IMR-90 (cell line): ENCODE data around the gene LAMB1. TPM values are rescaled to one million over a fixed set of nuclear protein-coding genes. Genes with fewer than 3 reads are reported as not detected.

Source experiments
- ATAC-seq: fragments of 200-7000 bp; cut with Tn5 transposase; 2 replicates; pipeline ENCODE4 v1.9.1; 2020; ENCODE audit warnings: low read depth, mild to moderate bottlenecking, moderate library complexity
- Bru-seq: library from RNA; stranded (reverse); fragments of 400-500 nt; gene quantifications from one replicate; lab custom pipeline; 2021; lab: Mats Ljungman, UMichigan
- BruChase-seq, 2 experiments: library from RNA; stranded (reverse); fragments of 400-500 nt; gene quantifications; one replicate each; lab custom pipeline; 2021; lab: Mats Ljungman, UMichigan
- BruUV-seq: library from RNA; stranded (reverse); fragments of 400-500 nt; replicated peaks from 2 replicates; lab custom pipeline; 2021; lab: Mats Ljungman, UMichigan
- CTCF ChIA-PET: fragments of 300-600 bp; formaldehyde crosslinking; extraction: SDS; loops from one replicate; lab custom pipeline; 2021; ENCODE audit warnings: antibody characterized with exemption; lab: Yijun Ruan, JAX
- POLR2A ChIA-PET: fragments of 300-600 bp; sonication (Branson Sonifier 250); formaldehyde crosslinking; loops from one replicate; lab custom pipeline; 2022; ENCODE audit warnings: antibody characterized with exemption; ENCODE audit not compliant: unreplicated experiment; lab: Charles Lee
- DNase-seq: peaks from one replicate; pipeline ENCODE4 v3.0.0; 2013
- H2AFZ ChIP-seq: replicated peaks from 2 replicates; pipeline ENCODE3; 2013; ENCODE audit warnings: low read length, mild to moderate bottlenecking; ENCODE audit not compliant: poor library complexity
- H2AK5ac ChIP-seq: 2 replicates; pipeline ENCODE4 v1.6.1; 2013; ENCODE audit warnings: low read depth, low read length, inconsistent platforms
- H2AK9ac ChIP-seq: replicated peaks from 2 replicates; pipeline ENCODE3; 2013; ENCODE audit warnings: mild to moderate bottlenecking, low read depth, low read length, moderate library complexity; ENCODE audit not compliant: poor library complexity
- H2BK120ac ChIP-seq: 2 replicates; pipeline ENCODE4 v1.6.1; 2013; ENCODE audit warnings: low read depth, low read length, inconsistent platforms
- H2BK15ac ChIP-seq: 3 replicates; pipeline ENCODE4 v1.6.1; 2013; ENCODE audit warnings: low read depth, low read length, inconsistent platforms
- H2BK20ac ChIP-seq: 2 replicates; pipeline ENCODE4 v1.6.1; 2013; ENCODE audit warnings: low read depth, mild to moderate bottlenecking, inconsistent platforms, low read length, moderate library complexity
- H2BK5ac ChIP-seq: 2 replicates; pipeline ENCODE4 v1.6.1; 2013; ENCODE audit warnings: mild to moderate bottlenecking, low read depth, low read length, inconsistent platforms; ENCODE audit not compliant: poor library complexity, severe bottlenecking
- H3K14ac ChIP-seq: replicated peaks from 2 replicates; pipeline ENCODE4 v1.6.1; 2013; ENCODE audit warnings: low read depth, low read length, inconsistent platforms
- H3K18ac ChIP-seq: 2 replicates; pipeline ENCODE4 v1.6.1; 2013; ENCODE audit warnings: low read depth, low read length, control low read depth
- H3K23ac ChIP-seq: 2 replicates; pipeline ENCODE4 v1.6.1; 2013; ENCODE audit warnings: low read depth, low read length, inconsistent platforms
- H3K27ac ChIP-seq: 2 replicates; pipeline ENCODE4 v1.5.1; 2013; ENCODE audit warnings: mild to moderate bottlenecking, control low read depth, low read length; ENCODE audit not compliant: insufficient read depth
- H3K27me3 ChIP-seq: 2 replicates; pipeline ENCODE4 v1.6.1; 2013; ENCODE audit warnings: low read length; ENCODE audit not compliant: control insufficient read depth, insufficient read depth
- H3K36me3 ChIP-seq: 2 replicates; pipeline ENCODE4 v1.6.1; 2013; ENCODE audit warnings: low read length, mixed read lengths; ENCODE audit not compliant: control insufficient read depth, insufficient read depth
- H3K4ac ChIP-seq: 2 replicates; pipeline ENCODE4 v1.6.1; 2013; ENCODE audit warnings: low read depth, low read length, inconsistent platforms
- H3K4me1 ChIP-seq: 2 replicates; pipeline ENCODE4 v1.6.1; 2013; ENCODE audit warnings: low read length, mixed read lengths; ENCODE audit not compliant: control insufficient read depth, insufficient read depth
- H3K4me2 ChIP-seq: 2 replicates; pipeline ENCODE4 v1.6.1; 2013; ENCODE audit warnings: low read depth, mild to moderate bottlenecking, control low read depth, low read length, moderate library complexity
- H3K4me3 ChIP-seq: 2 replicates; pipeline ENCODE4 v1.5.1; 2013; ENCODE audit warnings: low read depth, mild to moderate bottlenecking, control low read depth, low read length, moderate library complexity; ENCODE audit not compliant: insufficient read depth
- H3K56ac ChIP-seq: 2 replicates; pipeline ENCODE4 v1.6.1; 2013; ENCODE audit warnings: low read length, inconsistent platforms; ENCODE audit not compliant: insufficient read depth; ENCODE audit errors: extremely low read depth
- H3K79me1 ChIP-seq, 2 experiments: 2 replicates each; pipeline ENCODE4 v1.6.1; 2013; ENCODE audit warnings: low read length in 2 of 2, inconsistent platforms in 1 of 2, low read depth in 1 of 2
- H3K9ac ChIP-seq: 2 replicates; pipeline ENCODE4 v1.6.1; 2013; ENCODE audit warnings: low read depth, low read length, control low read depth
- H3K9me1 ChIP-seq: 2 replicates; pipeline ENCODE4 v1.6.1; 2013; ENCODE audit warnings: low read length, inconsistent platforms; ENCODE audit not compliant: insufficient read depth
- H3K9me3 ChIP-seq: 2 replicates; pipeline ENCODE4 v1.6.1; 2013; ENCODE audit warnings: low read length; ENCODE audit not compliant: control insufficient read depth, insufficient read depth
- H4K20me1 ChIP-seq: 2 replicates; pipeline ENCODE4 v1.6.1; 2013; ENCODE audit warnings: low read length, inconsistent platforms; ENCODE audit not compliant: insufficient read depth
- H4K5ac ChIP-seq: 2 replicates; pipeline ENCODE4 v1.6.1; 2013; ENCODE audit warnings: mild to moderate bottlenecking, low read depth, low read length, control low read depth
- H4K8ac ChIP-seq, 2 experiments: 2 replicates each; pipeline ENCODE4 v1.6.1; 2013; ENCODE audit warnings: low read depth in 2 of 2, low read length in 2 of 2, control low read depth in 1 of 2, inconsistent platforms in 1 of 2
- H4K91ac ChIP-seq: 2 replicates; pipeline ENCODE4 v1.6.1; 2013; ENCODE audit warnings: low read depth, low read length, inconsistent platforms; ENCODE audit not compliant: insufficient read depth
- BHLHE40 ChIP-seq: fragments of 150-350 bp; IDR thresholded peaks from 2 replicates; pipeline ENCODE4 v1.6.1; 2016; ENCODE audit warnings: mild to moderate bottlenecking, low read depth, low read length
- MAFK ChIP-seq: IDR thresholded peaks from 2 replicates; pipeline ENCODE4 v1.6.1; 2012; ENCODE audit warnings: low read depth, low read length, improper control_type of control experiment
- MAZ ChIP-seq: IDR thresholded peaks from 2 replicates; pipeline ENCODE4 v1.6.1; 2012; ENCODE audit warnings: low read depth, mild to moderate bottlenecking, low read length, improper control_type of control experiment, moderate library complexity, borderline replicate concordance
- POLR2A ChIP-seq: IDR thresholded peaks from 2 replicates; pipeline ENCODE4 v1.6.1; 2012; ENCODE audit warnings: mild to moderate bottlenecking, low read depth, low read length
- WGBS, 2 experiments: methylation state at CpG; one replicate each; pipeline versions ENCODE4 v1.1.5 to v1.1.7; 2013; ENCODE audit warnings: missing lambda C conversion rate in 2 of 2; ENCODE audit not compliant: insufficient read length in 1 of 2; ENCODE audit errors: extremely low coverage in 2 of 2; 5-methylcytosine and 5-hydroxymethylcytosine counted together
- dilution Hi-C: fragments of 300-500 bp; cut with HindIII; formaldehyde crosslinking; loops from one replicate; pipeline ENCODE4 v1.14.3; 2018; ENCODE audit warnings: low sequenced_read_pairs; ENCODE audit not compliant: unreplicated experiment
- in situ Hi-C: fragments of 300-500 bp; cut with MboI; formaldehyde crosslinking; loops from 3 replicates; pipeline ENCODE4 v1.14.3; 2019; ENCODE audit warnings: low sequenced_read_pairs, inconsistent platforms, mixed read lengths
- intact Hi-C: fragments of 100-400 bp; cut with micrococcal nuclease; formaldehyde crosslinking; loops from 2 replicates; pipeline ENCODE4 v1.10.0; 2022
- long read RNA-seq: library from polyadenylated mRNA; unstranded; transcript quantifications from one replicate; pipeline ENCODE4 v2.0.0, GENCODE V29; 2021; ENCODE audit not compliant: unreplicated experiment
- polyA plus RNA-seq, 3 experiments: library from polyadenylated mRNA; depleted of rRNA; stranded (reverse); fragments of >200 nt; gene quantifications; 2 replicates each; pipeline ENCODE4 v1.2.3, GENCODE V29; 2012; ENCODE audit warnings: low replicate concordance in 1 of 3
- total RNA-seq: library from RNA; depleted of rRNA; stranded (reverse); fragments of >200 nt; gene quantifications from 2 replicates; pipeline ENCODE4 v1.2.3, GENCODE V29; 2012; rRNA removed

LAMB1 gene
- 117 TPM in 2 replicates for total RNA-seq
- polyA plus RNA-seq (2012; rRNA removed): 97.5 and 114 TPM in 2 replicates
- polyA plus RNA-seq (2012; cell fraction: cytosol; rRNA removed): 83.3 and 90.8 TPM in 2 replicates
- 304 and 403 TPM in 2 replicates for polyA plus RNA-seq (2012; cell fraction: nucleus; rRNA removed; ENCODE audit: low replicate concordance)
- Bru-seq, nascent RNA: percentile 98 among the genes with signal in this experiment
- percentile 98 among the genes with signal in this experiment for BruChase-seq, experiment 1, labeled RNA remaining after a 6-hour chase
- BruChase-seq, experiment 2, labeled RNA remaining after a 2-hour chase: percentile 98 among the genes with signal in this experiment
- long read RNA-seq, full-length matches to known transcripts: 228 of 722 reads
- long read RNA-seq, partial matches to known transcripts: 431 of 722 reads
- long read RNA-seq, other reads (novel, unspliced or antisense): 63 of 722 reads

DNA sequence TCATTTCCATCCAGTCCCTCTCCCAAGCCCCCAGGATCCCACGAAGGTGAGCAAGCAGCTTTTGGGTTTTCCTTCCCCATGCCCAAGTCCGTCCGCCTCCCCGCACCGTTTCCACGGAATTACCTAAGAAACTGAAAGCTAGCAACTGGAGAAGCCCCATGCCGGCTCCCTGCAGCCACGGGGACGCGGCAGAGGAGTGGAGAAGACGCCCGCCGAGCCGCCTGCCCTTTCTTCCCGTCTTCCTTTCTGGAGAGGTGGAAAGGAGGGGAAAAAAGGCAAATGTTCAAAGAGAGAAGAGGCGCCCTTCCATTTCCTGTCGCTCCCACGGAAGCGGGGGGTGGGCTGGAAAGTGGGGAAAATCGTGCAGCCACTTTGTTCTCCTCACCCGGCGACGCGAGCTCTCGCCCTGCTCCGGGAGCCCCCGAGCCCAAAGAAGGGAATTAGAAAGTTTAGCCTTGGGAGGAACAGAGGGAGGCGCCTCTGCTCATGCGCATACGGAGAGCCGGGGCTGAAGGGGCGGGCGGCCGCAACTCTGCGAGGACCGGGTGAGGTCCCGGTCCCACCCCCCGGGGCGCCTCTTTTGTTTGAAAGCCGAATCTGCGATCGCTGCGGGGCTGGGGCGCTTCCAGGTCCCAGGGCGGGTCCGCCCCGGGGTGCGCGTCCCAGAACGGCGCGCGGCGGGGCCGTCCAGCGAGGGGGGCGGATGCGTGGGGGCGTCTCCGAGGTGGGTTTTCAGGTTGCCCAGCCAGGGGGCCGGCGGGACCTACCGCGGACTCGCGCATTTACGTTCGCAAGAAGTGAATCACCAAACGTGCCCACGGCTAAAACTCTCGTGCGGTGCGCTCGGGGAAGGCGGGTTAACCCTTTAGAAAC, at the start of gene LAMB1:
Gene LAMB1 (minus strand): TSS at position 436 of the 873 bp plus-strand sequence. CDS start 276 bp downstream, at position 160.
- H3K9me1 ChIP-seq: peaks cover 12% of the 10 kb centered on the region
- H2BK120ac ChIP-seq: peak within 1 kb of the TSS; percentile 90

More for the DNA sequence above, at the start of gene LAMB1:
- Histone ChIP-seq H3K56ac (peak within 1 kb of the TSS; percentile 89), H3K9me3 (no peaks in the 10 kb centered on the region), H3K27ac (peak within 1 kb of the TSS; percentile 93), H4K5ac (peak within 1 kb of the TSS; percentile 51), H4K8ac (peak within 1 kb of the TSS; percentile 89 to 91), H3K36me3 (peaks cover 15% of the 10 kb centered on the region), H3K4me1 (peaks cover 14% of the 10 kb centered on the region), H3K79me1 (peaks cover 17 to 37% of the 10 kb centered on the region in 2 experiments), H3K9ac (peak within 1 kb of the TSS; percentile 94), H3K18ac (peak within 1 kb of the TSS; percentile 82), H2BK15ac (peak within 1 kb of the TSS; percentile 26; the same call in 2 of the 3 replicates), H3K4ac (peak within 1 kb of the TSS; percentile 94), H2BK20ac (peak within 1 kb of the TSS; percentile 80), H2AK9ac (peak within 1 kb of the TSS; percentile 92), H3K14ac (peak within 1 kb of the TSS; percentile 96), H3K4me2 (peak within 1 kb of the TSS; percentile 86), H2AFZ (peak within 1 kb of the TSS; percentile 88), H4K91ac (peak within 1 kb of the TSS; percentile 90), H4K20me1 (peaks cover 8% of the 10 kb centered on the region; the same call in 1 of the 2 replicates), H3K4me3 (peak within 1 kb of the TSS; percentile 88), H2AK5ac (peak within 1 kb of the TSS; percentile 84), H2BK5ac (peak within 1 kb of the TSS; percentile 61), H3K27me3 (no peaks in the 10 kb centered on the region), H3K23ac (peak within 1 kb of the TSS; percentile 98)
- 1% methylated on average over 44 of the region's 75 CpGs; no CpG with 5 or more reads in 1 of the 2 experiments for WGBS, 2 experiments
- dilution Hi-C loops (loop anchor here (25.0 kb wide), 1 partner anchor 134 kb away; the partner anchor contains the start of gene LAMB4), intact Hi-C loops (loop anchor here (1.0 to 5.0 kb wide), 2 partner anchors 94 to 143 kb away; no protein-coding TSS in a partner anchor), in situ Hi-C loops (loop anchor here (5.0 kb wide), 1 partner anchor 134 kb away; no protein-coding TSS in a partner anchor)
- CTCF ChIA-PET: interaction anchor here (1.6 to 2.3 kb wide), 2 partner anchors 11 to 14 kb away, joined by 3 to 9 read pairs; no protein-coding TSS in a partner anchor
- ATAC-seq (peak; percentile 83), DNase-seq (peak; percentile 65)
- 0 out of 2 replicates have a peak, but pooled peaks have one; percentile 23 for TF ChIP-seq POLR2A
- TF ChIP-seq MAFK: no peak
- peak; percentile 95 for TF ChIP-seq BHLHE40
- TF ChIP-seq MAZ: 0 out of 2 replicates have a peak, but pooled peaks have one; percentile 31
- POLR2A ChIA-PET: interaction anchor here (0.8 to 1.5 kb wide), 5 partner anchors 10 to 146 kb away, joined by 3 to 4 read pairs (median 4); no protein-coding TSS in a partner anchor
- no TSS peak for BruUV-seq
